Measurements from ENCODE around the gene USP32. TPM values are rescaled to one million over a fixed set of nuclear protein-coding genes. Genes with fewer than 3 reads are reported as not detected.

USP32 gene
- total and polyA plus RNA-seq, 2 donors (not counting 3 experiments of a cell fraction or from before 2014, with no cell fraction given) = 15.7 to 52.9 TPM

GRCh38 chr17:60348616-60349015 lies 43.3 kb downstream of the USP32 start:
- Histone ChIP-seq H3K9me1 (replicated peaks; ENCODE audit: control insufficient read depth, extremely low read depth, insufficient read depth, low read length) (no peaks in the 10 kb centered on the region), H3K27ac (ENCODE audit: insufficient read depth, low read depth, low read length) (no peak overlapping the region), H4K20me1 (replicated peaks; ENCODE audit: control insufficient read depth, extremely low read depth, insufficient read depth, low read length) (no peaks in the 10 kb centered on the region), H3K9me3 (replicated peaks; ENCODE audit: control insufficient read depth, insufficient read depth, low read length) (no peaks in the 10 kb centered on the region), H3K27me3 (ENCODE audit: control insufficient read depth in 2 of 2, insufficient read depth in 2 of 2, low read length in 2 of 2) (no peaks in the 10 kb centered on the region), H3K4me1 (ENCODE audit: control insufficient read depth, extremely low read depth, insufficient read depth, low read length) (no peaks in the 10 kb centered on the region), H3K4me2 (ENCODE audit: insufficient read depth, low read length) (no peak overlapping the region), H3K4me3 (replicated peaks in 1 of 3; ENCODE audit: insufficient read depth in 1 of 3, low read depth in 1 of 3, low read length in 3 of 3) (no peak overlapping the region), H3K9ac (replicated peaks; ENCODE audit: extremely low read depth, insufficient read depth, low read length) (no peak overlapping the region), H2AFZ (ENCODE audit: low read depth, low read length) (no peak overlapping the region), H3K36me3 (ENCODE audit: control insufficient read depth in 2 of 2, extremely low read depth in 1 of 2, insufficient read depth in 2 of 2, low read length in 2 of 2) (no peaks in the 10 kb centered on the region), H3K79me2 (ENCODE audit: control insufficient read depth, insufficient read depth, low read length) (peaks cover 34% of the 10 kb centered on the region)
- dilution Hi-C loops (cut with MboI; ENCODE audit: extremely low pct_ligation_motif_present, low sequenced_read_pairs) = no loop called here
- intact Hi-C loops (cut with micrococcal nuclease) = no loop called here
- FAIRE-seq = no peak
- no peak for TF ChIP-seq CTCF (IDR thresholded peaks at IDR 0.05; ENCODE audit: extremely low read depth in 1 of 2, insufficient read depth in 1 of 2, low read depth in 1 of 2, low read length in 2 of 2)
- TF ChIP-seq GATA2 (IDR thresholded peaks at IDR 0.05; ENCODE audit: insufficient read depth, insufficient read length, low read depth, low read length) = no peak
- no peak for TF ChIP-seq FOS (IDR thresholded peaks at IDR 0.05; ENCODE audit: borderline replicate concordance, insufficient read depth, low read length)
- TF ChIP-seq POLR2AphosphoS5 (IDR thresholded peaks at IDR 0.05; ENCODE audit: insufficient read depth, low read depth, low read length) = no peak
- no peak for TF ChIP-seq EZH2 (IDR thresholded peaks at IDR 0.05; ENCODE audit: borderline replicate concordance, low read depth, low read length, severe bottlenecking)
- no peak for TF ChIP-seq MAX (IDR thresholded peaks at IDR 0.05; ENCODE audit: insufficient read depth, insufficient read length)
- TF ChIP-seq POLR2A (IDR thresholded peaks at IDR 0.05; ENCODE audit: low read depth, low read length) = no peak
- no peak for TF ChIP-seq JUN (IDR thresholded peaks at IDR 0.05; ENCODE audit: borderline replicate concordance, insufficient read depth, insufficient read length, low read depth)
- no peak for TF ChIP-seq MYC (IDR thresholded peaks at IDR 0.05; ENCODE audit: low read depth, low read length)
- ChIA-PET CTCF (no interaction called here), POLR2A (no interaction called here)
- BruUV-seq (replicated peaks) = no TSS peak
- no peak for DNase-seq (ENCODE audit: low read depth, low spot score)

Data from endothelial cell of umbilical vein (primary cell).